ENCODE results near the gene PSMC3IP. TPM values are rescaled to one million over a fixed set of nuclear protein-coding genes. Genes with fewer than 3 reads are reported as not detected.
A peak's percentile ranks its signal among the peaks of the same experiment; 100 is the strongest.

Gene PSMC3IP
- total RNA-seq, 1 experiment from 2014 or later, result 23.3 TPM

DNA sequence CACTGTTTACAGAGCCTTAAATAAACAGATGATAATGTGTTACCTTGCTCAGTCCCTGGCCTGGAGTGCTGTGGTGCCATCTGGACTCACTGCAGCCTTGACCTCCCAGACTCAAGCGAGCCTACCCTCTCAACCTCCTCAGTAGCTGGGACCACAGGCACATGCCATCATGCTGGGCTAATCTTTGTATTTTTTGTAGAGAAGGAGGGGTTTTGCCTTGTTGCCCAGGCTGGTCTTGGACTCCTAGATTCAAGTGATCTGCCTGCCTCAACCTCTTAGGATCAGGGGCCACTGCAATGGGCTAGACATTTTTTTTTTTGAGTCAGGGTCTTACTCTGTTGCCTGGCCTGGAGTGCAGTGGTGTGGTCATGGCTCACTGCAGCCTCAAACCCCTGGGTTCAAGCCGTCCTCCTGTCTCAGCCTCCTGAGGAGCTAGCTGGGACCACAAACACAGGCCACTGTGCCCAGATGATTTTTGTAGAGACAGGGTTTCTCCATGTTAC lies 46.5 kb downstream of the PSMC3IP start:
- no peak for DNase-seq (ENCODE audit: low spot score)
- ATAC-seq, result no peak
- ChIA-PET CTCF (interaction anchor here (1.9 to 2.6 kb wide), 2 partner anchors 11 to 13 kb away, joined by 5 to 12 read pairs; no protein-coding TSS in a partner anchor), POLR2A (no interaction called here)
- Mint-ChIP-seq H3K9me3 (no peaks in the 10 kb centered on the region), H3K27me3 (ENCODE audit: low read depth) (peaks cover 35% of the 10 kb centered on the region), H3K27ac (no peak overlapping the region), H3K4me1 (peaks cover 16% of the 10 kb centered on the region), H3K4me3 (no peak overlapping the region), H3K36me3 (no peaks in the 10 kb centered on the region)
- TF ChIP-seq GABPB1 (CRISPR knock-in tag; IDR thresholded peaks at IDR 0.05) (peak; percentile 71), CREB1 (CRISPR knock-in tag; IDR thresholded peaks at IDR 0.05) (no peak), JUN (CRISPR knock-in tag; IDR thresholded peaks at IDR 0.05) (no peak), CREM (CRISPR knock-in tag; IDR thresholded peaks at IDR 0.05) (no peak)
- TF ChIP-seq, protein P1, sequence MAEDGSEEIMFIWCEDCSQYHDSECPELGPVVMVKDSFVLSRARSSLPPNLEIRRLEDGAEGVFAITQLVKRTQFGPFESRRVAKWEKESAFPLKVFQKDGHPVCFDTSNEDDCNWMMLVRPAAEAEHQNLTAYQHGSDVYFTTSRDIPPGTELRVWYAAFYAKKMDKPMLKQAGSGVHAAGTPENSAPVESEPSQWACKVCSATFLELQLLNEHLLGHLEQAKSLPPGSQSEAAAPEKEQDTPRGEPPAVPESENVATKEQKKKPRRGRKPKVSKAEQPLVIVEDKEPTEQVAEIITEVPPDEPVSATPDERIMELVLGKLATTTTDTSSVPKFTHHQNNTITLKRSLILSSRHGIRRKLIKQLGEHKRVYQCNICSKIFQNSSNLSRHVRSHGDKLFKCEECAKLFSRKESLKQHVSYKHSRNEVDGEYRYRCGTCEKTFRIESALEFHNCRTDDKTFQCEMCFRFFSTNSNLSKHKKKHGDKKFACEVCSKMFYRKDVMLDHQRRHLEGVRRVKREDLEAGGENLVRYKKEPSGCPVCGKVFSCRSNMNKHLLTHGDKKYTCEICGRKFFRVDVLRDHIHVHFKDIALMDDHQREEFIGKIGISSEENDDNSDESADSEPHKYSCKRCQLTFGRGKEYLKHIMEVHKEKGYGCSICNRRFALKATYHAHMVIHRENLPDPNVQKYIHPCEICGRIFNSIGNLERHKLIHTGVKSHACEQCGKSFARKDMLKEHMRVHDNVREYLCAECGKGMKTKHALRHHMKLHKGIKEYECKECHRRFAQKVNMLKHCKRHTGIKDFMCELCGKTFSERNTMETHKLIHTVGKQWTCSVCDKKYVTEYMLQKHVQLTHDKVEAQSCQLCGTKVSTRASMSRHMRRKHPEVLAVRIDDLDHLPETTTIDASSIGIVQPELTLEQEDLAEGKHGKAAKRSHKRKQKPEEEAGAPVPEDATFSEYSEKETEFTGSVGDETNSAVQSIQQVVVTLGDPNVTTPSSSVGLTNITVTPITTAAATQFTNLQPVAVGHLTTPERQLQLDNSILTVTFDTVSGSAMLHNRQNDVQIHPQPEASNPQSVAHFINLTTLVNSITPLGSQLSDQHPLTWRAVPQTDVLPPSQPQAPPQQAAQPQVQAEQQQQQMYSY (CRISPR knock-in tag; IDR thresholded peaks at IDR 0.05), result no peak

DNA sequence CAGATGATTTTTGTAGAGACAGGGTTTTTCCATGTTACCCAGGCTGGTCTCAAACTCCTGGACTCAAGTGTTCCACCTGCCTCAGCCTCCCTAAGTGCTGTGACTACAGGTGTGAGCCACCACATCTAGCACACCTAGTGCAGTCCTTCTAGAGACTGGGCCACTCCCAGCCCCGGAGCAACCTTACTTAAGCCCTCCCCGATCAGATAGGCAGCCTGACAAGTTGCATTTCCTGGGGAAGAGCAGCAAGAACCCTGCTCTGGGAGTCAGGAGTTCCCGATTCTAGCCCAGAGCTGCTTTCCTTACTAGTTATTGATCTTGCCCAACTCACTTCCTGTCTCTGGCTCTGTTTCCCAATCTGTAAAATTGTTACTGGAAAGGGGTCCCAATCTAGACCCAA lies 48.5 kb downstream of the PSMC3IP start:
- Mint-ChIP-seq H3K27me3 (ENCODE audit: low read depth) (peaks cover 32% of the 10 kb centered on the region), H3K36me3 (no peaks in the 10 kb centered on the region), H3K4me1 (peaks cover 4% of the 10 kb centered on the region), H3K9me3 (no peaks in the 10 kb centered on the region), H3K27ac (no peak overlapping the region), H3K4me3 (no peak overlapping the region)
- DNase-seq (ENCODE audit: low spot score) (no peak), ATAC-seq (no peak)
- ChIA-PET POLR2A (no interaction called here), CTCF (interaction anchor here (0.6 to 2.6 kb wide), 4 partner anchors 9 to 307 kb away, joined by 3 to 12 read pairs (median 8); no protein-coding TSS in a partner anchor)
- no peak for TF ChIP-seq GRHL2 (CRISPR knock-in tag; IDR thresholded peaks at IDR 0.05; ENCODE audit: insufficient replicate concordance, severe bottlenecking)
- TF ChIP-seq TEAD4 (CRISPR knock-in tag; IDR thresholded peaks at IDR 0.05), result no peak
- no peak for TF ChIP-seq NFATC4 (CRISPR knock-in tag; IDR thresholded peaks at IDR 0.05)
- TF ChIP-seq, protein P2, sequence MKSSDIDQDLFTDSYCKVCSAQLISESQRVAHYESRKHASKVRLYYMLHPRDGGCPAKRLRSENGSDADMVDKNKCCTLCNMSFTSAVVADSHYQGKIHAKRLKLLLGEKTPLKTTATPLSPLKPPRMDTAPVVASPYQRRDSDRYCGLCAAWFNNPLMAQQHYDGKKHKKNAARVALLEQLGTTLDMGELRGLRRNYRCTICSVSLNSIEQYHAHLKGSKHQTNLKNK (CRISPR knock-in tag; IDR thresholded peaks at IDR 0.05), result no peak
- TF ChIP-seq SMAD4 (CRISPR knock-in tag; IDR thresholded peaks at IDR 0.05), result no peak
- TF ChIP-seq CBFB (CRISPR knock-in tag; IDR thresholded peaks at IDR 0.05; ENCODE audit: low read depth), result no peak
- no peak for TF ChIP-seq ETV6 (CRISPR knock-in tag; IDR thresholded peaks at IDR 0.05)
- TF ChIP-seq, protein P3, sequence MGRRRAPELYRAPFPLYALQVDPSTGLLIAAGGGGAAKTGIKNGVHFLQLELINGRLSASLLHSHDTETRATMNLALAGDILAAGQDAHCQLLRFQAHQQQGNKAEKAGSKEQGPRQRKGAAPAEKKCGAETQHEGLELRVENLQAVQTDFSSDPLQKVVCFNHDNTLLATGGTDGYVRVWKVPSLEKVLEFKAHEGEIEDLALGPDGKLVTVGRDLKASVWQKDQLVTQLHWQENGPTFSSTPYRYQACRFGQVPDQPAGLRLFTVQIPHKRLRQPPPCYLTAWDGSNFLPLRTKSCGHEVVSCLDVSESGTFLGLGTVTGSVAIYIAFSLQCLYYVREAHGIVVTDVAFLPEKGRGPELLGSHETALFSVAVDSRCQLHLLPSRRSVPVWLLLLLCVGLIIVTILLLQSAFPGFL (CRISPR knock-in tag; IDR thresholded peaks at IDR 0.05; ENCODE audit: borderline replicate concordance), result no peak

DNA sequence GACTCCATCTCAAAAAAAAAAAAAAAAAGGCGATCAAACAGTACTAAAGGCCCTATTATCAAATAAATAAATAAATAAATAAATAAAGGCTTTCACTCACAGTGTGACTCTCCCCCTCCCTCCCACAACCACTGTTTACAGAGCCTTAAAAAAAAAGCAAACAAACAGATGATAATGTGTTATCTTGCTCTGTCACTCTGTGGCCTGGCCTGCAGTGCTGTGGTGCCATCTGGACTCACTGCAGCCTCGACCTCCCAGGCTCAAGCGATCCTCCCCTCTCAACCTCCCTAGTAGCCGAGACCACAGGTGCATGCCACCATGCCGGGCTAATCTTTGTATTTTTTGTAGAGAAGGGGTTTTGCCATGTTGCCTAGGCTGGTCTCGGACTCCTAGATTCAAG lies 49.6 kb downstream of the PSMC3IP start:
- H3K4me3 Mint-ChIP-seq, result no peak overlapping the region
- ATAC-seq, result no peak
- H3K9me3 Mint-ChIP-seq, result no peaks in the 10 kb centered on the region
- H3K27me3 Mint-ChIP-seq (ENCODE audit: low read depth), result peaks cover 24% of the 10 kb centered on the region
- H3K27ac Mint-ChIP-seq, result no peak overlapping the region
- H3K4me1 Mint-ChIP-seq, result peaks cover 4% of the 10 kb centered on the region
- H3K36me3 Mint-ChIP-seq, result peaks cover 3% of the 10 kb centered on the region; the same call in 1 of the 2 replicates
- DNase-seq (ENCODE audit: low spot score), result no peak
- ChIA-PET CTCF (interaction anchor here (0.5 to 3.2 kb wide), 73 partner anchors 8 to 1599 kb away, joined by 3 to 72 read pairs (median 5); partner anchors contain the start of genes CAVIN1, DNAJC7, GHDC and HSPB9), POLR2A (interaction anchor here (0.6 to 1.1 kb wide), 4 partner anchors 10 to 194 kb away, joined by 3 to 6 read pairs (median 3); partner anchors contain the start of gene CAVIN1)
- TF ChIP-seq TEAD1 (CRISPR knock-in tag; IDR thresholded peaks at IDR 0.05) (no peak), PRRX2 (CRISPR knock-in tag; IDR thresholded peaks at IDR 0.05) (no peak)
- TF ChIP-seq, protein P4, sequence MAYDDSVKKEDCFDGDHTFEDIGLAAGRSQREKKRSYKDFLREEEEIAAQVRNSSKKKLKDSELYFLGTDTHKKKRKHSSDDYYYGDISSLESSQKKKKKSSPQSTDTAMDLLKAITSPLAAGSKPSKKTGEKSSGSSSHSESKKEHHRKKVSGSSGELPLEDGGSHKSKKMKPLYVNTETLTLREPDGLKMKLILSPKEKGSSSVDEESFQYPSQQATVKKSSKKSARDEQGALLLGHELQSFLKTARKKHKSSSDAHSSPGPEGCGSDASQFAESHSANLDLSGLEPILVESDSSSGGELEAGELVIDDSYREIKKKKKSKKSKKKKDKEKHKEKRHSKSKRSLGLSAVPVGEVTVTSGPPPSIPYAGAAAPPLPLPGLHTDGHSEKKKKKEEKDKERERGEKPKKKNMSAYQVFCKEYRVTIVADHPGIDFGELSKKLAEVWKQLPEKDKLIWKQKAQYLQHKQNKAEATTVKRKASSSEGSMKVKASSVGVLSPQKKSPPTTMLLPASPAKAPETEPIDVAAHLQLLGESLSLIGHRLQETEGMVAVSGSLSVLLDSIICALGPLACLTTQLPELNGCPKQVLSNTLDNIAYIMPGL (CRISPR knock-in tag; IDR thresholded peaks at IDR 0.05), result no peak
- TF ChIP-seq, protein P5, sequence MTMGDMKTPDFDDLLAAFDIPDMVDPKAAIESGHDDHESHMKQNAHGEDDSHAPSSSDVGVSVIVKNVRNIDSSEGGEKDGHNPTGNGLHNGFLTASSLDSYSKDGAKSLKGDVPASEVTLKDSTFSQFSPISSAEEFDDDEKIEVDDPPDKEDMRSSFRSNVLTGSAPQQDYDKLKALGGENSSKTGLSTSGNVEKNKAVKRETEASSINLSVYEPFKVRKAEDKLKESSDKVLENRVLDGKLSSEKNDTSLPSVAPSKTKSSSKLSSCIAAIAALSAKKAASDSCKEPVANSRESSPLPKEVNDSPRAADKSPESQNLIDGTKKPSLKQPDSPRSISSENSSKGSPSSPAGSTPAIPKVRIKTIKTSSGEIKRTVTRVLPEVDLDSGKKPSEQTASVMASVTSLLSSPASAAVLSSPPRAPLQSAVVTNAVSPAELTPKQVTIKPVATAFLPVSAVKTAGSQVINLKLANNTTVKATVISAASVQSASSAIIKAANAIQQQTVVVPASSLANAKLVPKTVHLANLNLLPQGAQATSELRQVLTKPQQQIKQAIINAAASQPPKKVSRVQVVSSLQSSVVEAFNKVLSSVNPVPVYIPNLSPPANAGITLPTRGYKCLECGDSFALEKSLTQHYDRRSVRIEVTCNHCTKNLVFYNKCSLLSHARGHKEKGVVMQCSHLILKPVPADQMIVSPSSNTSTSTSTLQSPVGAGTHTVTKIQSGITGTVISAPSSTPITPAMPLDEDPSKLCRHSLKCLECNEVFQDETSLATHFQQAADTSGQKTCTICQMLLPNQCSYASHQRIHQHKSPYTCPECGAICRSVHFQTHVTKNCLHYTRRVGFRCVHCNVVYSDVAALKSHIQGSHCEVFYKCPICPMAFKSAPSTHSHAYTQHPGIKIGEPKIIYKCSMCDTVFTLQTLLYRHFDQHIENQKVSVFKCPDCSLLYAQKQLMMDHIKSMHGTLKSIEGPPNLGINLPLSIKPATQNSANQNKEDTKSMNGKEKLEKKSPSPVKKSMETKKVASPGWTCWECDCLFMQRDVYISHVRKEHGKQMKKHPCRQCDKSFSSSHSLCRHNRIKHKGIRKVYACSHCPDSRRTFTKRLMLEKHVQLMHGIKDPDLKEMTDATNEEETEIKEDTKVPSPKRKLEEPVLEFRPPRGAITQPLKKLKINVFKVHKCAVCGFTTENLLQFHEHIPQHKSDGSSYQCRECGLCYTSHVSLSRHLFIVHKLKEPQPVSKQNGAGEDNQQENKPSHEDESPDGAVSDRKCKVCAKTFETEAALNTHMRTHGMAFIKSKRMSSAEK (CRISPR knock-in tag; IDR thresholded peaks at IDR 0.05; ENCODE audit: borderline replicate concordance), result no peak
- TF ChIP-seq, protein P1 (CRISPR knock-in tag; IDR thresholded peaks at IDR 0.05), result no peak

Measured in WTC11 (cell line).